Breast epithelium (tissue), 4 donors: Measurements from ENCODE around the gene KBTBD13. TPM values are rescaled to one million over a fixed set of nuclear protein-coding genes. Genes with fewer than 3 reads are reported as not detected.
A peak's percentile ranks its signal among the peaks of the same experiment; 100 is the strongest.
"Not testable (repeated sequence)": the region's sequence is repeated elsewhere in the genome, so short reads cannot be mapped to it uniquely, and the experiment has no call there.

ENCODE experiments used
- DNase-seq, 2 donors: peaks; one replicate each; pipeline ENCODE4 v3.0.0-alpha.2; 2019; ENCODE audit warnings: low spot score in 2 of 2
- H3K27ac ChIP-seq, 2 donors: fragments of 200-600 bp; sonication (generic) in 1 of 2; one replicate each; pipeline ENCODE4 v1.5.1; 2016 to 2019; ENCODE audit warnings: mild to moderate bottlenecking in 1 of 2
- H3K27me3 ChIP-seq, 2 donors: fragments of 200-600 bp; sonication (generic) in 1 of 2; one replicate each; pipeline versions ENCODE4 v1.5.1 to v1.6.0; 2017 to 2019; ENCODE audit warnings: control low read depth in 1 of 2, mild to moderate bottlenecking in 1 of 2
- H3K36me3 ChIP-seq: fragments of 200-600 bp; one replicate; pipeline ENCODE4 v1.5.1; 2019
- H3K4me1 ChIP-seq, 2 donors: fragments of 200-600 bp; sonication (generic); one replicate each; pipeline ENCODE4 v1.5.1; 2016 to 2019; ENCODE audit warnings: control low read depth in 1 of 2
- H3K4me3 ChIP-seq, 3 donors: fragments of 200-600 bp; sonication (generic); 1 replicate in 2 of 3; 2 replicates in 1 of 3; pipeline ENCODE4 v1.5.1; 2016 to 2019; ENCODE audit warnings: mild to moderate bottlenecking in 3 of 3, moderate library complexity in 2 of 3
- H3K9me3 ChIP-seq, 2 donors: fragments of 200-600 bp; sonication (generic) in 1 of 2; one replicate each; pipeline ENCODE4 v1.5.1; 2016 to 2019; ENCODE audit warnings: control low read depth in 1 of 2
- CTCF ChIP-seq, 3 donors: fragments of 450-650 bp; IDR thresholded peaks; one replicate each; pipeline ENCODE4 v1.5.1; 2016 to 2017; ENCODE audit warnings: antibody characterized with exemption in 3 of 3, mild to moderate bottlenecking in 3 of 3, moderate library complexity in 3 of 3
- POLR2A ChIP-seq: fragments of 450-650 bp; IDR thresholded peaks from one replicate; pipeline ENCODE4 v1.6.1; 2016; ENCODE audit warnings: antibody characterized with exemption, mild to moderate bottlenecking, moderate library complexity
- POLR2AphosphoS5 ChIP-seq, 3 donors: sonication (generic); formaldehyde crosslinking; IDR thresholded peaks; one replicate each; pipeline ENCODE4 v1.6.1; 2017; ENCODE audit warnings: antibody characterized with exemption in 3 of 3
- intact Hi-C: fragments of 100-400 bp; cut with DNase I; formaldehyde crosslinking; loops from one replicate; pipeline ENCODE4 v1.15.1; 2023; ENCODE audit warnings: low total_unique reads
- total RNA-seq, 3 donors: library from RNA; depleted of rRNA; stranded (reverse); fragments of >200 nt; gene quantifications; one replicate each; pipeline ENCODE4 v1.1.0, GENCODE V29; 2016

The KBTBD13 gene
- total RNA-seq, 3 donors from 2014 or later: 0.15 to 0.33 TPM; not detected in 1

- TF ChIP-seq POLR2A (no peak), CTCF (IDR thresholded peaks at IDR 0.05) (no peak), POLR2AphosphoS5 (IDR thresholded peaks at IDR 0.05) (no peak)
- no peak overlapping the region for H3K27ac ChIP-seq
- no peaks in the 10 kb centered on the region for H3K4me1 ChIP-seq
- no peaks in the 10 kb centered on the region for H3K27me3 ChIP-seq
- H3K9me3 ChIP-seq: no peaks in the 10 kb centered on the region
- H3K36me3 ChIP-seq: no peaks in the 10 kb centered on the region
- intact Hi-C loops: loop anchor here (10.0 kb wide), 1 partner anchor 58 kb away; no protein-coding TSS in a partner anchor
- no peak for DNase-seq
- H3K4me3 ChIP-seq: no peak overlapping the region
Measured at GRCh38 chr15:65092911-65093792, 16.6 kb downstream of the KBTBD13 start.

GRCh38 chr15:65093793-65094170, 17.2 kb downstream of the KBTBD13 start:
- H3K36me3 ChIP-seq, H3K4me3 ChIP-seq, H3K27me3 ChIP-seq, H3K9me3 ChIP-seq, DNase-seq, H3K4me1 ChIP-seq: not testable (repeated sequence)
- intact Hi-C loops: loop anchor here (10.0 kb wide), 1 partner anchor 59 kb away; no protein-coding TSS in a partner anchor
- peak overlapping the region; percentile 48 to 74 for H3K27ac ChIP-seq

GRCh38 chr15:65094294-65094995, 17.9 kb downstream of the KBTBD13 start:
- peak in 1 of 2 donors; percentile 72 for DNase-seq
- H3K36me3 ChIP-seq: peaks cover 5% of the 10 kb centered on the region
- no peaks in the 10 kb centered on the region for H3K9me3 ChIP-seq
- no peaks in the 10 kb centered on the region for H3K27me3 ChIP-seq
- intact Hi-C loops: loop anchor here (10.0 kb wide), 1 partner anchor 60 kb away; no protein-coding TSS in a partner anchor
- no peaks in the 10 kb centered on the region for H3K4me1 ChIP-seq
- no peak overlapping the region for H3K4me3 ChIP-seq
- peak overlapping the region; percentile 48 to 74 for H3K27ac ChIP-seq
- TF ChIP-seq POLR2AphosphoS5 (IDR thresholded peaks at IDR 0.05): no peak
- no peak for TF ChIP-seq POLR2A
- no peak for TF ChIP-seq CTCF (IDR thresholded peaks at IDR 0.05)

- no peak for DNase-seq
- H3K36me3 ChIP-seq: peaks cover 5% of the 10 kb centered on the region
- no peaks in the 10 kb centered on the region for H3K4me1 ChIP-seq
- H3K4me3 ChIP-seq: no peak overlapping the region
- TF ChIP-seq POLR2AphosphoS5 (IDR thresholded peaks at IDR 0.05): no peak
- no peak for TF ChIP-seq POLR2A
- TF ChIP-seq CTCF (IDR thresholded peaks at IDR 0.05): no peak
- intact Hi-C loops: loop anchor here (10.0 kb wide), 1 partner anchor 60 kb away; no protein-coding TSS in a partner anchor
- H3K9me3 ChIP-seq: no peaks in the 10 kb centered on the region
- H3K27ac ChIP-seq: peak overlapping the region; percentile 48 to 74
- H3K27me3 ChIP-seq: no peaks in the 10 kb centered on the region
Measured at GRCh38 chr15:65095011-65095746, 18.6 kb downstream of the KBTBD13 start.

GRCh38 chr15:65095747-65096104, 19.2 kb downstream of the KBTBD13 start:
- intact Hi-C loops: loop anchor here (10.0 kb wide), 1 partner anchor 61 kb away; no protein-coding TSS in a partner anchor
- Histone ChIP-seq H3K4me1 (no peaks in the 10 kb centered on the region), H3K36me3 (peaks cover 5% of the 10 kb centered on the region), H3K27me3 (no peaks in the 10 kb centered on the region), H3K9me3 (no peaks in the 10 kb centered on the region), H3K4me3 (no peak overlapping the region), H3K27ac (no peak overlapping the region)
- no peak for DNase-seq
- TF ChIP-seq CTCF (IDR thresholded peaks at IDR 0.05): no peak
- no peak for TF ChIP-seq POLR2AphosphoS5 (IDR thresholded peaks at IDR 0.05)
- no peak for TF ChIP-seq POLR2A
